Measurements from ENCODE around the gene ZFYVE9. TPM values are rescaled to one million over a fixed set of nuclear protein-coding genes. Genes with fewer than 3 reads are reported as not detected.

The ZFYVE9 gene
- total RNA-seq, 4 donors from 2014 or later: 38.1 to 54.8 (median 40.9) TPM

GRCh38 chr1:52216907-52217458 is 75.1 kb downstream of the ZFYVE9 start:
- Histone ChIP-seq H3K27me3 (no peaks in the 10 kb centered on the region), H3K4me1 (peaks cover 0 to 11% (median 0%) of the 10 kb centered on the region in 4 donors), H3K27ac (replicated peaks in 1 of 4) (no peak overlapping the region), H3K36me3 (peaks cover 15 to 25% (median 20%) of the 10 kb centered on the region in 4 donors), H3K9me3 (peaks cover 0 to 25% (median 19%) of the 10 kb centered on the region in 4 donors), H3K4me3 (no peak overlapping the region)
- TF ChIP-seq POLR2A (IDR thresholded peaks at IDR 0.05; ENCODE audit: low read depth) (no peak), POLR2AphosphoS5 (IDR thresholded peaks at IDR 0.05) (no peak), EP300 (IDR thresholded peaks at IDR 0.05) (no peak), CTCF (IDR thresholded peaks at IDR 0.05) (no peak)
- DNase-seq (ENCODE audit: extremely low spot score): no peak
- intact Hi-C loops (cut with DNase I): no loop called here
- WGBS: 98% methylated on average over 5 of the region's 5 CpGs

- Histone ChIP-seq H3K4me1 (peaks cover 0 to 2% (median 0%) of the 10 kb centered on the region in 4 donors), H3K27ac (replicated peaks in 1 of 4) (no peak overlapping the region), H3K4me3 (no peak overlapping the region), H3K9me3 (peaks cover 0 to 15% (median 10%) of the 10 kb centered on the region in 4 donors), H3K36me3 (no peaks in the 10 kb centered on the region), H3K27me3 (no peaks in the 10 kb centered on the region)
- WGBS: 96% methylated on average over 10 of the region's 10 CpGs
- no peak for DNase-seq (ENCODE audit: extremely low spot score)
- TF ChIP-seq CTCF (IDR thresholded peaks at IDR 0.05): no peak
- TF ChIP-seq POLR2A (IDR thresholded peaks at IDR 0.05; ENCODE audit: low read depth): no peak
- TF ChIP-seq POLR2AphosphoS5 (IDR thresholded peaks at IDR 0.05): no peak
- TF ChIP-seq EP300 (IDR thresholded peaks at IDR 0.05): no peak
- intact Hi-C loops (cut with DNase I): no loop called here
These were observed 83.3 kb downstream of the ZFYVE9 start for GRCh38 chr1:52225174-52225573.

GRCh38 chr1:52229494-52229893 is 87.6 kb downstream of the ZFYVE9 start:
- WGBS: 86% methylated on average over 3 of the region's 3 CpGs
- Histone ChIP-seq H3K27me3 (no peaks in the 10 kb centered on the region), H3K9me3 (peaks cover 0 to 15% (median 9%) of the 10 kb centered on the region in 4 donors), H3K27ac (replicated peaks in 1 of 4) (no peak overlapping the region), H3K4me1 (peaks cover 0 to 7% (median 0%) of the 10 kb centered on the region in 4 donors), H3K36me3 (peaks cover 0 to 9% (median 0%) of the 10 kb centered on the region in 4 donors), H3K4me3 (no peak overlapping the region)
- intact Hi-C loops (cut with DNase I): no loop called here
- TF ChIP-seq POLR2A (IDR thresholded peaks at IDR 0.05; ENCODE audit: low read depth) (no peak), POLR2AphosphoS5 (IDR thresholded peaks at IDR 0.05) (no peak), CTCF (IDR thresholded peaks at IDR 0.05) (no peak)
- no peak for DNase-seq (ENCODE audit: extremely low spot score)

DNA sequence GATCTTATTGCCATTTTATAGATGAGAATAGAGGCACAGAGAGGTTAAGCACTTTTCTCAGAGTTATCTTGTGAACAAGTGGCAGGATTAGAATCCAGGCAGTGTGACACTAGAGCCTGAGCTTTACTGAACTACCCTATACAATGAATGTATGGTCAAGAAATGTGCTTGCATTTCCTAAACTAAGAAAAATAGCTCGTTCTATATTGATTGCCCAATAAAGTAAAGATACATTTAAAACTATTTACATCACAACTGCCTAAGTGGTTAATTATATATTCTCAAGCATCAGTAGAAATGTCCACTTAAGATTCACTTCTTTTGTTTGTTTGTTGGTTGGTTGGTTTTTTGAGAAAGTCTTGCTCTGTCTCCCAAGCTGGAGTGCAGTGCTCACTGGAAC is 91.6 kb downstream of the ZFYVE9 start:
- peaks cover 0 to 16% (median 5%) of the 10 kb centered on the region in 4 donors for H3K4me1 ChIP-seq
- TF ChIP-seq POLR2A (IDR thresholded peaks at IDR 0.05; ENCODE audit: low read depth): no peak
- no peak for TF ChIP-seq EP300 (IDR thresholded peaks at IDR 0.05)
- TF ChIP-seq POLR2AphosphoS5 (IDR thresholded peaks at IDR 0.05): no peak
- no peak for TF ChIP-seq CTCF (IDR thresholded peaks at IDR 0.05)
- no peak overlapping the region for H3K27ac ChIP-seq (replicated peaks in 1 of 4)
- no peak for DNase-seq (ENCODE audit: extremely low spot score)
- WGBS: 95% methylated on average over 1 of the region's 1 CpG
- H3K4me3 ChIP-seq: no peak overlapping the region
- peaks cover 0 to 9% (median 3%) of the 10 kb centered on the region in 4 donors for H3K36me3 ChIP-seq
- H3K27me3 ChIP-seq: no peaks in the 10 kb centered on the region
- intact Hi-C loops (cut with DNase I): no loop called here
- H3K9me3 ChIP-seq: no peaks in the 10 kb centered on the region

- intact Hi-C loops (cut with DNase I): no loop called here
- Histone ChIP-seq H3K9me3 (no peaks in the 10 kb centered on the region), H3K36me3 (peaks cover 0 to 9% (median 3%) of the 10 kb centered on the region in 4 donors), H3K27ac (replicated peaks in 1 of 4) (no peak overlapping the region), H3K27me3 (no peaks in the 10 kb centered on the region), H3K4me3 (no peak overlapping the region), H3K4me1 (peaks cover 0 to 20% (median 10%) of the 10 kb centered on the region in 4 donors)
- DNase-seq (ENCODE audit: extremely low spot score): no peak
- TF ChIP-seq POLR2AphosphoS5 (IDR thresholded peaks at IDR 0.05) (no peak), EP300 (IDR thresholded peaks at IDR 0.05) (no peak)
- 97% methylated on average over 4 of the region's 4 CpGs for WGBS
These were observed 92.1 kb downstream of the ZFYVE9 start for GRCh38 chr1:52234014-52234413.
